Small intestine (tissue), 7 donors: Measurements from ENCODE around the gene DLX2. TPM values are rescaled to one million over a fixed set of nuclear protein-coding genes. Genes with fewer than 3 reads are reported as not detected.
"Not testable (repeated sequence)": the region's sequence is repeated elsewhere in the genome, so short reads cannot be mapped to it uniquely, and the experiment has no call there.

Source experiments
- DNase-seq, 2 donors: peaks; one replicate each; pipeline versions ENCODE4 v3.0.0 to v3.0.0-alpha.2; 2013
- FAIRE-seq: peaks from 2 replicates; lab custom pipeline; 2012; peaks lifted over from hg19 to GRCh38; lab: Jason Lieb, UNC
- H3K27ac ChIP-seq, 3 donors: one replicate each; pipeline ENCODE4 v1.5.1; 2013; ENCODE audit warnings: low read length in 2 of 3, mild to moderate bottlenecking in 2 of 3, control low read depth in 1 of 3, inconsistent platforms in 1 of 3, low read depth in 1 of 3, moderate library complexity in 1 of 3
- H3K27me3 ChIP-seq, 3 donors: one replicate each; pipeline ENCODE4 v1.6.1; 2013; ENCODE audit warnings: low read length in 3 of 3, inconsistent platforms in 1 of 3; ENCODE audit not compliant: control insufficient read depth in 3 of 3, insufficient read depth in 3 of 3
- H3K36me3 ChIP-seq, 3 donors: one replicate each; pipeline ENCODE4 v1.6.1; 2013; ENCODE audit warnings: low read length in 3 of 3, inconsistent platforms in 1 of 3, low read depth in 1 of 3, mild to moderate bottlenecking in 1 of 3, moderate library complexity in 1 of 3; ENCODE audit not compliant: control insufficient read depth in 3 of 3, insufficient read depth in 2 of 3
- H3K4me1 ChIP-seq, 3 donors: one replicate each; pipeline ENCODE4 v1.6.1; 2013; ENCODE audit warnings: low read length in 2 of 3, inconsistent platforms in 1 of 3, low read depth in 1 of 3, mild to moderate bottlenecking in 1 of 3, moderate library complexity in 1 of 3; ENCODE audit not compliant: control insufficient read depth in 3 of 3, insufficient read depth in 2 of 3
- H3K4me3 ChIP-seq, 3 donors: one replicate each; pipeline ENCODE4 v1.5.1; 2013; ENCODE audit warnings: low read length in 3 of 3, control low read depth in 1 of 3, inconsistent platforms in 1 of 3, low read depth in 1 of 3, mild to moderate bottlenecking in 1 of 3, moderate library complexity in 1 of 3
- H3K9me3 ChIP-seq, 2 donors: one replicate each; pipeline ENCODE4 v1.6.1; 2013; ENCODE audit warnings: low read depth in 1 of 2, low read length in 1 of 2; ENCODE audit not compliant: control insufficient read depth in 2 of 2, insufficient read depth in 1 of 2
- WGBS, 3 donors: extraction: QIAGEN DNeasy Blood & Tissue Kit; methylation state at CpG; one replicate each; pipeline ENCODE4 v1.1.7; 2013; 5-methylcytosine and 5-hydroxymethylcytosine counted together
- polyA plus RNA-seq, 4 donors: library from polyadenylated mRNA; stranded (reverse) in 3 of 4; unstranded in 1 of 4; fragments of 200-250 nt in 3 of 4; fragments of 120-200 nt in 1 of 4; gene quantifications; one replicate each; pipeline versions ENCODE4 v1.2.1 to v1.2.3, GENCODE V29; 2013
- donor health status: healthy with polysubstance abuse.
- donor health status: control.
- donor health status: control.
- donor health status: Bipolar disorder and iron deficiency.
- donor health status: healthy.

The DLX2 gene
- polyA plus RNA-seq, 4 donors: 0.18 to 0.19 TPM; not detected in 2

- H3K27ac ChIP-seq: no peak overlapping the region
- H3K4me3 ChIP-seq: no peak overlapping the region
- DNase-seq (no peak), FAIRE-seq (no peak)
- H3K36me3 ChIP-seq: no peaks in the 10 kb centered on the region
- 88 to 92% (median 91%) methylated on average over 4 of the region's 4 CpGs for WGBS, 3 donors
- peaks cover 0 to 13% (median 3%) of the 10 kb centered on the region in 3 donors for H3K27me3 ChIP-seq
- no peaks in the 10 kb centered on the region for H3K9me3 ChIP-seq
- no peaks in the 10 kb centered on the region for H3K4me1 ChIP-seq
Measured at GRCh38 chr2:172073518-172073917, 29.2 kb downstream of the DLX2 start.

GRCh38 chr2:172072706-172073105 is 30.0 kb downstream of the DLX2 start:
- H3K36me3 ChIP-seq: no peaks in the 10 kb centered on the region
- WGBS, 3 donors: 83 to 96% (median 87%) methylated on average over 2 of the region's 2 CpGs
- FAIRE-seq: no peak

GRCh38 chr2:172072303-172072702 is 30.4 kb downstream of the DLX2 start:
- peaks cover 0 to 4% (median 0%) of the 10 kb centered on the region in 3 donors for H3K27me3 ChIP-seq
- no peaks in the 10 kb centered on the region for H3K9me3 ChIP-seq
- 82 to 87% (median 83%) methylated on average over 3 of the region's 3 CpGs for WGBS, 3 donors
- no peak overlapping the region for H3K4me3 ChIP-seq
- no peaks in the 10 kb centered on the region for H3K36me3 ChIP-seq
- FAIRE-seq (no peak), DNase-seq (no peak)
- no peak overlapping the region for H3K27ac ChIP-seq
- no peaks in the 10 kb centered on the region for H3K4me1 ChIP-seq

More at GRCh38 chr2:172072706-172073105, 30.0 kb downstream of the DLX2 start:
- Histone ChIP-seq H3K27ac (no peak overlapping the region), H3K4me1 (no peaks in the 10 kb centered on the region), H3K9me3 (no peaks in the 10 kb centered on the region), H3K27me3 (peaks cover 0 to 5% (median under 1%) of the 10 kb centered on the region in 3 donors), H3K4me3 (no peak overlapping the region)
- DNase-seq: no peak

GRCh38 chr2:172070936-172071335 is 31.8 kb downstream of the DLX2 start:
- WGBS, 3 donors: 52 to 81% (median 56%) methylated on average over 1 of the region's 1 CpG
- peaks cover 0 to 4% (median 0%) of the 10 kb centered on the region in 3 donors for H3K27me3 ChIP-seq
- DNase-seq: peak; percentile 16 to 67
- no peaks in the 10 kb centered on the region for H3K36me3 ChIP-seq
- H3K4me1 ChIP-seq: no peaks in the 10 kb centered on the region
- H3K9me3 ChIP-seq: no peaks in the 10 kb centered on the region
- H3K4me3 ChIP-seq: no peak overlapping the region
- no peak overlapping the region for H3K27ac ChIP-seq
- FAIRE-seq: no peak

- WGBS, 3 donors: 93 to 99% (median 94%) methylated on average over 4 of the region's 4 CpGs
- H3K9me3 ChIP-seq, H3K4me1 ChIP-seq, H3K27me3 ChIP-seq, H3K27ac ChIP-seq, DNase-seq, H3K4me3 ChIP-seq, H3K36me3 ChIP-seq, FAIRE-seq: not testable (repeated sequence)
Measured at GRCh38 chr2:172067905-172068304, 34.8 kb downstream of the DLX2 start.

GRCh38 chr2:172066394-172066886 is 36.3 kb downstream of the DLX2 start:
- no peaks in the 10 kb centered on the region for H3K27me3 ChIP-seq
- no peak for DNase-seq
- no peaks in the 10 kb centered on the region for H3K9me3 ChIP-seq
- H3K4me3 ChIP-seq: no peak overlapping the region
- H3K4me1 ChIP-seq: no peaks in the 10 kb centered on the region
- H3K36me3 ChIP-seq: no peaks in the 10 kb centered on the region
- FAIRE-seq: no peak
- no peak overlapping the region for H3K27ac ChIP-seq
- 74 to 93% (median 89%) methylated on average over 4 of the region's 4 CpGs for WGBS, 3 donors

GRCh38 chr2:172065111-172065510 is 37.6 kb downstream of the DLX2 start:
- no peak for DNase-seq
- WGBS, 3 donors: 96% methylated on average over 4 of the region's 4 CpGs
- no peaks in the 10 kb centered on the region for H3K4me1 ChIP-seq
- H3K36me3 ChIP-seq: no peaks in the 10 kb centered on the region
- H3K27me3 ChIP-seq: no peaks in the 10 kb centered on the region
- FAIRE-seq: no peak
- H3K27ac ChIP-seq: no peak overlapping the region
- H3K4me3 ChIP-seq: no peak overlapping the region
- H3K9me3 ChIP-seq: no peaks in the 10 kb centered on the region

- no peak overlapping the region for H3K4me3 ChIP-seq
- no peaks in the 10 kb centered on the region for H3K9me3 ChIP-seq
- no peak overlapping the region for H3K27ac ChIP-seq
- no peaks in the 10 kb centered on the region for H3K27me3 ChIP-seq
- no peaks in the 10 kb centered on the region for H3K36me3 ChIP-seq
- DNase-seq (no peak), FAIRE-seq (no peak)
- no peaks in the 10 kb centered on the region for H3K4me1 ChIP-seq
- 91 to 96% (median 95%) methylated on average over 9 of the region's 9 CpGs for WGBS, 3 donors
Measured at GRCh38 chr2:172063446-172063845, 39.3 kb downstream of the DLX2 start.

GRCh38 chr2:172062402-172063004 is 40.2 kb downstream of the DLX2 start:
- 76 to 92% (median 89%) methylated on average over 1 of the region's 1 CpG for WGBS, 3 donors
- H3K36me3 ChIP-seq: no peaks in the 10 kb centered on the region
- H3K9me3 ChIP-seq: no peaks in the 10 kb centered on the region
- H3K27ac ChIP-seq: no peak overlapping the region
- FAIRE-seq: no peak
- no peaks in the 10 kb centered on the region for H3K27me3 ChIP-seq
- no peaks in the 10 kb centered on the region for H3K4me1 ChIP-seq
- DNase-seq: no peak
- H3K4me3 ChIP-seq: no peak overlapping the region
